ENCODE data around the gene SZT2.
"Not testable (repeated sequence)": the region's sequence is repeated elsewhere in the genome, so short reads cannot be mapped to it uniquely, and the experiment has no call there.

SZT2 gene

GRCh38 chr1:43400441-43400840 is 10.7 kb downstream of the SZT2 start:
- H3K27me3 ChIP-seq (ENCODE audit: insufficient read depth, low read length); H3K36me3 ChIP-seq (ENCODE audit: insufficient read depth, low read depth, low read length); H3K4me1 ChIP-seq (ENCODE audit: insufficient read depth, low read length): not testable (repeated sequence)

GRCh38 chr1:43402089-43402865 is 12.6 kb downstream of the SZT2 start:
- H3K9ac ChIP-seq (ENCODE audit: low read depth, low read length): no peak overlapping the region
- H3K27me3 ChIP-seq (ENCODE audit: insufficient read depth, low read length): no peaks in the 10 kb centered on the region
- no peak overlapping the region for H3K4me3 ChIP-seq (ENCODE audit: low read length)
- H3K4me1 ChIP-seq (ENCODE audit: insufficient read depth, low read length): no peaks in the 10 kb centered on the region
- H3K9me3 ChIP-seq (ENCODE audit: insufficient read depth, low read depth, low read length): no peaks in the 10 kb centered on the region
- no peak overlapping the region for H3K27ac ChIP-seq (ENCODE audit: low read length)
- H3K36me3 ChIP-seq (ENCODE audit: insufficient read depth, low read depth, low read length): peaks cover 18% of the 10 kb centered on the region

More at GRCh38 chr1:43400441-43400840, 10.7 kb downstream of the SZT2 start:
- H3K9ac ChIP-seq (ENCODE audit: low read depth, low read length); H3K4me3 ChIP-seq (ENCODE audit: low read length); H3K9me3 ChIP-seq (ENCODE audit: insufficient read depth, low read depth, low read length); H3K27ac ChIP-seq (ENCODE audit: low read length): not testable (repeated sequence)

GRCh38 chr1:43404353-43404752 is 14.7 kb downstream of the SZT2 start:
- Histone ChIP-seq H3K27ac (ENCODE audit: low read length) (no peak overlapping the region), H3K4me3 (ENCODE audit: low read length) (no peak overlapping the region), H3K27me3 (ENCODE audit: insufficient read depth, low read length) (no peaks in the 10 kb centered on the region), H3K9me3 (ENCODE audit: insufficient read depth, low read depth, low read length) (no peaks in the 10 kb centered on the region), H3K9ac (ENCODE audit: low read depth, low read length) (no peak overlapping the region), H3K36me3 (ENCODE audit: insufficient read depth, low read depth, low read length) (peaks cover 25% of the 10 kb centered on the region), H3K4me1 (ENCODE audit: insufficient read depth, low read length) (no peaks in the 10 kb centered on the region)

- Histone ChIP-seq H3K9ac (ENCODE audit: low read depth, low read length) (no peak overlapping the region), H3K4me1 (ENCODE audit: insufficient read depth, low read length) (no peaks in the 10 kb centered on the region), H3K27ac (ENCODE audit: low read length) (no peak overlapping the region), H3K4me3 (ENCODE audit: low read length) (no peak overlapping the region), H3K27me3 (ENCODE audit: insufficient read depth, low read length) (no peaks in the 10 kb centered on the region), H3K36me3 (ENCODE audit: insufficient read depth, low read depth, low read length) (peaks cover 25% of the 10 kb centered on the region), H3K9me3 (ENCODE audit: insufficient read depth, low read depth, low read length) (no peaks in the 10 kb centered on the region)
These were observed 15.6 kb downstream of the SZT2 start for GRCh38 chr1:43405219-43405875.

- Histone ChIP-seq H3K4me1 (ENCODE audit: insufficient read depth, low read length) (no peaks in the 10 kb centered on the region), H3K9ac (ENCODE audit: low read depth, low read length) (no peak overlapping the region), H3K36me3 (ENCODE audit: insufficient read depth, low read depth, low read length) (peaks cover 25% of the 10 kb centered on the region), H3K27ac (ENCODE audit: low read length) (no peak overlapping the region), H3K9me3 (ENCODE audit: insufficient read depth, low read depth, low read length) (no peaks in the 10 kb centered on the region), H3K27me3 (ENCODE audit: insufficient read depth, low read length) (no peaks in the 10 kb centered on the region), H3K4me3 (ENCODE audit: low read length) (no peak overlapping the region)
These were observed 16.2 kb downstream of the SZT2 start for GRCh38 chr1:43405876-43406234.

DNA sequence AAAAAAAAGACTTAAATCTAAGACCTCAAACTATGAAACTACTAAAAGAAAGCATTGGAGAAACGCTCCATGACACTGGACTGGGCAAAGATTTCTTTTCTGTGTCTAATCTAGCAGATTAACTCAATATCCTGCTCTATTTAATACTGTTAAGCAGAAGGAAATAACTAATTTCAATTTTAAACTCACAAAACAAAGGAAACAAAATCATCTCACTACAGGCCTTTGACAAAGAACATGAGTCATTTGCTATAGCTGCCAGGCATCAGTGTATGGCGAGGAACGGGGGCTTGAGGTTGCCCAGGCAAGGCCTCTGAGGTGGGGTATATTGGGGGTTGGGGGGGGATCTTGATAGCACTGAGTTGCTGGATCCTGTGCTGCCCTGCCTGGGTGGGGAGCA is 20.9 kb downstream of the SZT2 start:
- H3K9ac ChIP-seq (ENCODE audit: low read depth, low read length): no peak overlapping the region
- H3K4me3 ChIP-seq (ENCODE audit: low read length): no peak overlapping the region
- no peak overlapping the region for H3K27ac ChIP-seq (ENCODE audit: low read length)
- H3K27me3 ChIP-seq (ENCODE audit: insufficient read depth, low read length): no peaks in the 10 kb centered on the region
- H3K9me3 ChIP-seq (ENCODE audit: insufficient read depth, low read depth, low read length): no peaks in the 10 kb centered on the region
- H3K36me3 ChIP-seq (ENCODE audit: insufficient read depth, low read depth, low read length): peaks cover 18% of the 10 kb centered on the region; the same call in 1 of the 2 replicates
- no peaks in the 10 kb centered on the region for H3K4me1 ChIP-seq (ENCODE audit: insufficient read depth, low read length)

DNA sequence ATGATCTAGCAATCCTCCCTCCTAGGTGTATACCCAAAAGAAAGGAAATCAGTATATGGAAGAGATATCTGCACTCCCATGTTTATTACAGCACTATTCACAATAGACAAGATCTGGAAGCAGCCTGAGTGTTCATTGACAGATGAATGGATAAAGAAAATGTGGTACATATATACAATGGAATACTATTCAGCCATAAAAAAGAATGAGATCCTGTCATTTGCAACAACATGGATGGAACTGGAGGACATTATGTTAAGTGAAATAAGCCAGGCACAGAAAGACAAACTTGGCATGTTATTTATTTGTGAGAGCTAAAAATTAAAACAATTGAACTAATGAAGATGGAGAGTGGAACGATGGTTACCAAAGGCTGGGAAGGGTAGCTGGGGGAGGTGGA is 23.7 kb downstream of the SZT2 start:
- not testable (repeated sequence) for H3K9ac ChIP-seq (ENCODE audit: low read depth, low read length); H3K27me3 ChIP-seq (ENCODE audit: insufficient read depth, low read length); H3K27ac ChIP-seq (ENCODE audit: low read length); H3K9me3 ChIP-seq (ENCODE audit: insufficient read depth, low read depth, low read length); H3K4me3 ChIP-seq (ENCODE audit: low read length); H3K4me1 ChIP-seq (ENCODE audit: insufficient read depth, low read length)
- H3K36me3 ChIP-seq (ENCODE audit: insufficient read depth, low read depth, low read length): peaks cover 25% of the 10 kb centered on the region; the same call in 1 of the 2 replicates

- H3K27me3 ChIP-seq (ENCODE audit: insufficient read depth, low read length): no peaks in the 10 kb centered on the region
- no peak overlapping the region for H3K9ac ChIP-seq (ENCODE audit: low read depth, low read length)
- no peak overlapping the region for H3K4me3 ChIP-seq (ENCODE audit: low read length)
- H3K9me3 ChIP-seq (ENCODE audit: insufficient read depth, low read depth, low read length): no peaks in the 10 kb centered on the region
- H3K4me1 ChIP-seq (ENCODE audit: insufficient read depth, low read length): no peaks in the 10 kb centered on the region; the same call in 1 of the 2 replicates
- H3K27ac ChIP-seq (ENCODE audit: low read length): no peak overlapping the region
- H3K36me3 ChIP-seq (ENCODE audit: insufficient read depth, low read depth, low read length): peaks cover 34% of the 10 kb centered on the region; the same call in 1 of the 2 replicates
These were observed 25.0 kb downstream of the SZT2 start for GRCh38 chr1:43414634-43415223.

- Histone ChIP-seq H3K9ac (ENCODE audit: low read depth, low read length) (no peak overlapping the region), H3K4me3 (ENCODE audit: low read length) (no peak overlapping the region), H3K9me3 (ENCODE audit: insufficient read depth, low read depth, low read length) (no peaks in the 10 kb centered on the region), H3K4me1 (ENCODE audit: insufficient read depth, low read length) (no peaks in the 10 kb centered on the region; the same call in 1 of the 2 replicates), H3K27me3 (ENCODE audit: insufficient read depth, low read length) (no peaks in the 10 kb centered on the region), H3K36me3 (ENCODE audit: insufficient read depth, low read depth, low read length) (peaks cover 46% of the 10 kb centered on the region), H3K27ac (ENCODE audit: low read length) (no peak overlapping the region)
These were observed 26.2 kb downstream of the SZT2 start for GRCh38 chr1:43415901-43416300.

- Histone ChIP-seq H3K9me3 (ENCODE audit: insufficient read depth, low read depth, low read length) (no peaks in the 10 kb centered on the region), H3K27me3 (ENCODE audit: insufficient read depth, low read length) (no peaks in the 10 kb centered on the region), H3K4me1 (ENCODE audit: insufficient read depth, low read length) (peaks cover 3% of the 10 kb centered on the region), H3K4me3 (ENCODE audit: low read length) (no peak overlapping the region), H3K9ac (ENCODE audit: low read depth, low read length) (no peak overlapping the region), H3K36me3 (ENCODE audit: insufficient read depth, low read depth, low read length) (peaks cover 62% of the 10 kb centered on the region), H3K27ac (ENCODE audit: low read length) (no peak overlapping the region)
These were observed 29.2 kb downstream of the SZT2 start for GRCh38 chr1:43418858-43419257.

DNA sequence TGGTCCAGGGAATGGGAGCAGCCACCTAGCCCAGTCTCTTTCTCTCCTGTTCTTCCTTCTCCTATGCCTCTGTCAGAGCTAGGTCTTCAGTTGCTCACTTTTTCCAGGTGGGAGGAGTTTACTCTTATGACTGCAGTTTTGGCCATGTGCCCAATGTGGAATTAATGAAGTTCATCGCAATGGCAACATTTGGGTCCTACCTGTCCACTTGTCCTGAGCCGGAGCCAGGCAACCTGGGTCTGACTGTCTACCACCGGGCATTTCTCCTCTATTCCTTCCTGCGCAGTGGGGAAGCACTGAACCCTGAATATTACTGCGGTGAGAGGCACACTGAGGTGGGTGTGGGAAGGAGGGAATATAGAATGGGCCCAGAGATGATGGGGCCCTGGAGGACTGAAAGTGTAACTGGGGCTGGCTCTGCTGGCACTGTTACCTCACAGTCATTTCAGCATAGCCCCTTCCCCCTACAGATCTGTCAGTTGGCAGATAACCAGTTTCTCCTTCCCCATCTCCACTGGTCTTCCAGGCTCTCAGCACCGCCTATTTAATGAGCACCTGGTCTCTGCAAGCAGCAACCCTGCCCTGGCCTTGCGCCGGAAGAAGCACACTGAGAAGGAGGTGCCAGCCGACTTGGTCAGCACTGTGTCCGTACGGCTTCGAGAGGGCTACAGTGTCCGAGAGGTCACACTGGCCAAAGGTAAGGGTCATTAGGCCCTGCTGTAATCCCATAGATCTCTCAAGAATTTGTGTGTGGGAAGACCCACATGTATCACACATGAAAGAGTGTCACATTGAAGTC is 30.1 kb downstream of the SZT2 start:
- Histone ChIP-seq H3K9ac (ENCODE audit: low read depth, low read length) (no peak overlapping the region), H3K4me1 (ENCODE audit: insufficient read depth, low read length) (peaks cover 3% of the 10 kb centered on the region), H3K9me3 (ENCODE audit: insufficient read depth, low read depth, low read length) (no peaks in the 10 kb centered on the region), H3K27me3 (ENCODE audit: insufficient read depth, low read length) (no peaks in the 10 kb centered on the region), H3K36me3 (ENCODE audit: insufficient read depth, low read depth, low read length) (peaks cover 68% of the 10 kb centered on the region), H3K4me3 (ENCODE audit: low read length) (no peak overlapping the region), H3K27ac (ENCODE audit: low read length) (no peak overlapping the region)

Data from iPS-20b (cell line).